Measurements from ENCODE around the gene KIF26A. TPM values are rescaled to one million over a fixed set of nuclear protein-coding genes. Genes with fewer than 3 reads are reported as not detected.

The KIF26A gene
- total RNA-seq, 2 donors from 2014 or later = 5.6 to 14.1 TPM

GRCh38 chr14:104176611-104177010 is 38.2 kb downstream of the KIF26A start:
- no peaks in the 10 kb centered on the region for H3K36me3 ChIP-seq
- H3K4me1 ChIP-seq = peaks cover 0 to 6% of the 10 kb centered on the region in 2 donors
- no peak overlapping the region for H3K27ac ChIP-seq
- no peaks in the 10 kb centered on the region for H3K9me3 ChIP-seq
- no peak for TF ChIP-seq CTCF (IDR thresholded peaks at IDR 0.05)
- H3K4me3 ChIP-seq = no peak overlapping the region
- H3K27me3 ChIP-seq = no peaks in the 10 kb centered on the region
- no peak for DNase-seq (ENCODE audit: low spot score)

- no peak for TF ChIP-seq CTCF (IDR thresholded peaks at IDR 0.05)
- Histone ChIP-seq H3K27me3 (no peaks in the 10 kb centered on the region), H3K4me3 (no peak overlapping the region), H3K9me3 (no peaks in the 10 kb centered on the region), H3K4me1 (no peaks in the 10 kb centered on the region), H3K36me3 (no peaks in the 10 kb centered on the region), H3K27ac (no peak overlapping the region)
- no peak for DNase-seq (ENCODE audit: low spot score)
These were observed 39.0 kb downstream of the KIF26A start for GRCh38 chr14:104177411-104177810.

- no peaks in the 10 kb centered on the region for H3K9me3 ChIP-seq
- no peak for DNase-seq (ENCODE audit: low spot score)
- no peak overlapping the region for H3K27ac ChIP-seq
- no peaks in the 10 kb centered on the region for H3K4me1 ChIP-seq
- no peak for TF ChIP-seq CTCF (IDR thresholded peaks at IDR 0.05)
- no peaks in the 10 kb centered on the region for H3K36me3 ChIP-seq
- H3K4me3 ChIP-seq = no peak overlapping the region
- H3K27me3 ChIP-seq = no peaks in the 10 kb centered on the region
These were observed 39.9 kb downstream of the KIF26A start for GRCh38 chr14:104178279-104178678.

GRCh38 chr14:104179126-104179525 is 40.7 kb downstream of the KIF26A start:
- H3K9me3 ChIP-seq = no peaks in the 10 kb centered on the region
- peaks cover 0 to 3% of the 10 kb centered on the region in 2 donors for H3K4me1 ChIP-seq
- no peak for DNase-seq (ENCODE audit: low spot score)
- no peak for TF ChIP-seq CTCF (IDR thresholded peaks at IDR 0.05)
- no peaks in the 10 kb centered on the region for H3K36me3 ChIP-seq
- H3K4me3 ChIP-seq = no peak overlapping the region
- H3K27me3 ChIP-seq = no peaks in the 10 kb centered on the region
- H3K27ac ChIP-seq = no peak overlapping the region

- DNase-seq (ENCODE audit: low spot score) = no peak
- Histone ChIP-seq H3K9me3 (no peaks in the 10 kb centered on the region), H3K4me1 (peaks cover 0 to 6% of the 10 kb centered on the region in 2 donors), H3K27ac (no peak overlapping the region), H3K27me3 (no peaks in the 10 kb centered on the region), H3K36me3 (no peaks in the 10 kb centered on the region), H3K4me3 (no peak overlapping the region)
- TF ChIP-seq CTCF (IDR thresholded peaks at IDR 0.05) = no peak
These were observed 41.3 kb downstream of the KIF26A start for GRCh38 chr14:104179564-104180129.

- Histone ChIP-seq H3K27me3 (no peaks in the 10 kb centered on the region), H3K4me1 (peaks cover 0 to 11% of the 10 kb centered on the region in 2 donors), H3K9me3 (no peaks in the 10 kb centered on the region), H3K4me3 (no peak overlapping the region), H3K36me3 (no peaks in the 10 kb centered on the region), H3K27ac (no peak overlapping the region)
- TF ChIP-seq CTCF (IDR thresholded peaks at IDR 0.05) = no peak
- DNase-seq (ENCODE audit: low spot score) = no peak
These were observed 42.3 kb downstream of the KIF26A start for GRCh38 chr14:104180561-104181165.

All from right atrium auricular region (tissue), 2 donors.